Keratinocyte (primary cell): ENCODE results near the gene SYPL1. TPM values are rescaled to one million over a fixed set of nuclear protein-coding genes. Genes with fewer than 3 reads are reported as not detected.

Source experiments
- DNase-seq: peaks from one replicate; pipeline ENCODE4 v3.0.0-alpha.2; 2011; ENCODE audit warnings: low read depth, missing footprints, low spot score
- FAIRE-seq: peaks from 2 replicates; lab custom pipeline; 2011; peaks lifted over from hg19 to GRCh38; lab: Jason Lieb, UNC
- H2AFZ ChIP-seq: 2 replicates; pipeline ENCODE4 v1.6.0; 2012; ENCODE audit warnings: low read length, control low read depth, inconsistent platforms; ENCODE audit not compliant: control insufficient read depth
- H3K27ac ChIP-seq: 2 replicates; pipeline ENCODE4 v1.5.1; 2011; ENCODE audit warnings: low read length; ENCODE audit not compliant: control insufficient read depth, insufficient read depth
- H3K27me3 ChIP-seq: 3 replicates; pipeline ENCODE4 v1.6.0; 2011; ENCODE audit warnings: low read length; ENCODE audit not compliant: control insufficient read depth, insufficient read depth; ENCODE audit errors: extremely low read depth
- H3K36me3 ChIP-seq, 2 experiments: 2 replicates in 1 of 2; 3 replicates in 1 of 2; pipeline ENCODE4 v1.5.1; 2011; ENCODE audit warnings: low read length in 2 of 2, mild to moderate bottlenecking in 1 of 2; ENCODE audit not compliant: control insufficient read depth in 2 of 2, insufficient read depth in 2 of 2; ENCODE audit errors: extremely low read depth in 1 of 2
- H3K4me1 ChIP-seq: 3 replicates; pipeline ENCODE4 v1.5.1; 2011; ENCODE audit warnings: low read length; ENCODE audit not compliant: control insufficient read depth, insufficient read depth; ENCODE audit errors: extremely low read depth
- H3K4me2 ChIP-seq: 3 replicates; pipeline ENCODE4 v1.6.0; 2011; ENCODE audit warnings: low read depth, low read length; ENCODE audit not compliant: control insufficient read depth, insufficient read depth; ENCODE audit errors: extremely low read depth
- H3K4me3 ChIP-seq, 3 experiments: fragments of 200-600 bp in 1 of 3; sonication (generic) in 1 of 3; 2 replicates in 2 of 3; 3 replicates in 1 of 3; pipeline ENCODE4 v1.5.1; 2011 to 2016; ENCODE audit warnings: low read length in 3 of 3, mild to moderate bottlenecking in 3 of 3, control low read depth in 2 of 3, inconsistent platforms in 1 of 3, low read depth in 1 of 3, mixed read lengths in 1 of 3, mixed run types in 1 of 3, moderate library complexity in 1 of 3; ENCODE audit not compliant: control insufficient read depth in 2 of 3, insufficient read depth in 2 of 3; ENCODE audit errors: extremely low read depth in 1 of 3
- H3K79me2 ChIP-seq: 2 replicates; pipeline ENCODE4 v1.6.0; 2012; ENCODE audit warnings: low read length; ENCODE audit not compliant: control insufficient read depth, insufficient read depth
- H3K9ac ChIP-seq: 3 replicates; pipeline ENCODE4 v1.6.0; 2011; ENCODE audit warnings: low read length; ENCODE audit not compliant: control insufficient read depth, insufficient read depth; ENCODE audit errors: extremely low read depth
- H3K9me1 ChIP-seq: 3 replicates; pipeline ENCODE4 v1.6.0; 2011; ENCODE audit warnings: low read length; ENCODE audit not compliant: control insufficient read depth, insufficient read depth; ENCODE audit errors: extremely low read depth
- H3K9me3 ChIP-seq: 2 replicates; pipeline ENCODE4 v1.5.1; 2012; ENCODE audit warnings: low read depth, low read length; ENCODE audit not compliant: control insufficient read depth
- H4K20me1 ChIP-seq: 3 replicates; pipeline ENCODE4 v1.6.0; 2011; ENCODE audit warnings: low read length; ENCODE audit not compliant: control insufficient read depth, insufficient read depth; ENCODE audit errors: extremely low read depth
- EZH2 ChIP-seq: IDR thresholded peaks from one replicate; pipeline ENCODE4 v1.6.1; 2012; ENCODE audit warnings: inconsistent platforms, mild to moderate bottlenecking, low read length, moderate library complexity
- dilution Hi-C: fragments of 300-500 bp; cut with MboI; formaldehyde crosslinking; loops from one replicate; pipeline ENCODE4 v1.7.0; 2020; ENCODE audit warnings: low sequenced_read_pairs; ENCODE audit not compliant: extremely low pct_ligation_motif_present
- polyA plus RNA-seq, 5 experiments: library from polyadenylated mRNA; depleted of rRNA in 3 of 5; stranded (reverse) in 3 of 5; stranded (forward) in 1 of 5; unstranded in 1 of 5; fragments of >200 nt; gene quantifications; 1 replicate in 1 of 5; 2 replicates in 3 of 5; 3 replicates in 1 of 5; pipeline versions ENCODE4 v1.2.1 to v1.2.3, GENCODE V29; 2011 to 2012; ENCODE audit warnings: missing spikeins in 2 of 5, low read depth in 1 of 5, low replicate concordance in 1 of 5
- TF ChIP-seq, protein P1 (sequence below), 3 experiments: IDR thresholded peaks in 1 of 3; conservative IDR thresholded peaks in 1 of 3; optimal IDR thresholded peaks in 1 of 3; 2 replicates in 2 of 3; 3 replicates in 1 of 3; pipeline versions ENCODE3 to v1.5.1; 2011; ENCODE audit warnings: low read length in 3 of 3, mild to moderate bottlenecking in 3 of 3, moderate library complexity in 2 of 3, control low read depth in 1 of 3, inconsistent platforms in 1 of 3; ENCODE audit not compliant: insufficient read depth in 2 of 3; ENCODE audit errors: extremely low read depth in 1 of 3

SYPL1 gene
- polyA plus RNA-seq, 1 donor (not counting 4 experiments of a cell fraction or from before 2014, with no cell fraction given), result 254 TPM

DNA sequence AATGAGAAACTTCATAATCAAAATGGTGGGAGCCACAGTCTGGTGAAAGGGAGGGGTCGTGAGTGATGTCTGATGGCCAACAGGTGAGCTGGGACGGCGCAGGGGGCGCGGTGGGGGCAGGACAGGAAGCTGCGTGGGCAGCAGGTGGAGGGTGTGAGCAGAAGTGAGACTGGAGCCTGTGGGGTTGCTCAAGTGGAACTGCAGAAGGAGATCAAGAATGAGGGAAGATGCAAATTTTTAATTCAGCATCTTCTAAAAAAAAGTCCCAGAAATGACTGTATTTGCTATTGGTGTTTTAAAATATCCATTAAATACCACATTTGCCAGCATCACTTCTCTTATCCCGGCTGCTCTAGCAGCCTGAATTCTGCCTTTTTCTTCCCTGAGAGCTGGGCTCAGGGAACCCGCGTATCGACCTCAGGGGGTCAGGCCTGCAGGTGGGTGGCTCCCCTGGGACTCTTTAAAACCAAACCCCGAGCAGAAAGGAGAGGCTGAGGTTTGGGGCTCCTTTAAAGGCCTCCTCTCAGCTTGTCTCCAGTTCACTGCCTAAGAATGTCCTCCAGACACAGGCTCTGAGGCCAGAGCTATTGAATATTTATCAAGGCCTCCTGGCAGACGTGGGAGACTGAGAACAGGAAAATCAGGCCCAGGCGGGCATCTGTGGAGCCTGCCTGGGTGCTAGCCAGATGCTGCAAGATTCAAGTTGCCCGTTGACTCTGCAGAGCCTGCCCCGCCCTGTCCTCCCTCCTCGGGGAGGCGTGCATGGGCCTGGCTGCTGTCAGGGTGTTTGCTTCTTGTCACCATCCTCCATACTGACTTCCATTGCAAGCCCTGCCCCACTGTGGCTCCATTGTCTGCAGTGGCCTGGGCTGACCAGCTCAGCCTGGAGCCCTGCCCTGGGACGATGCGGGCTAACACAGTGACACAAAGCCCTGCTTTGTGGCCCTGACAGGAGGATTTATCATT, 53.9 kb downstream of the SYPL1 start:
- no peaks in the 10 kb centered on the region for H4K20me1 ChIP-seq
- no peaks in the 10 kb centered on the region for H3K79me2 ChIP-seq
- no peaks in the 10 kb centered on the region for H3K27me3 ChIP-seq
- no peaks in the 10 kb centered on the region for H3K36me3 ChIP-seq
- no peak for DNase-seq
- no peak overlapping the region for H2AFZ ChIP-seq
- peak overlapping the region; percentile 30 for H3K9ac ChIP-seq
- dilution Hi-C loops, result no loop called here
- H3K9me1 ChIP-seq, result no peaks in the 10 kb centered on the region
- H3K4me1 ChIP-seq, result peaks cover 57% of the 10 kb centered on the region
- FAIRE-seq, result peak; percentile 86
- TF ChIP-seq EZH2, result no peak
- TF ChIP-seq, protein P1, sequence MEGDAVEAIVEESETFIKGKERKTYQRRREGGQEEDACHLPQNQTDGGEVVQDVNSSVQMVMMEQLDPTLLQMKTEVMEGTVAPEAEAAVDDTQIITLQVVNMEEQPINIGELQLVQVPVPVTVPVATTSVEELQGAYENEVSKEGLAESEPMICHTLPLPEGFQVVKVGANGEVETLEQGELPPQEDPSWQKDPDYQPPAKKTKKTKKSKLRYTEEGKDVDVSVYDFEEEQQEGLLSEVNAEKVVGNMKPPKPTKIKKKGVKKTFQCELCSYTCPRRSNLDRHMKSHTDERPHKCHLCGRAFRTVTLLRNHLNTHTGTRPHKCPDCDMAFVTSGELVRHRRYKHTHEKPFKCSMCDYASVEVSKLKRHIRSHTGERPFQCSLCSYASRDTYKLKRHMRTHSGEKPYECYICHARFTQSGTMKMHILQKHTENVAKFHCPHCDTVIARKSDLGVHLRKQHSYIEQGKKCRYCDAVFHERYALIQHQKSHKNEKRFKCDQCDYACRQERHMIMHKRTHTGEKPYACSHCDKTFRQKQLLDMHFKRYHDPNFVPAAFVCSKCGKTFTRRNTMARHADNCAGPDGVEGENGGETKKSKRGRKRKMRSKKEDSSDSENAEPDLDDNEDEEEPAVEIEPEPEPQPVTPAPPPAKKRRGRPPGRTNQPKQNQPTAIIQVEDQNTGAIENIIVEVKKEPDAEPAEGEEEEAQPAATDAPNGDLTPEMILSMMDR (optimal IDR thresholded peaks at IDR 0.05 in 1 of 3, IDR thresholded peaks at IDR 0.05 in 1 of 3, conservative IDR thresholded peaks at IDR 0.05 in 1 of 3; ENCODE audit: extremely low read depth in 1 of 3, insufficient read depth in 2 of 3, low read length in 3 of 3), result no peak
- peak overlapping the region; percentile 55 for H3K27ac ChIP-seq
- no peak overlapping the region for H3K4me3 ChIP-seq
- peak overlapping the region; percentile 37 for H3K4me2 ChIP-seq
- H3K9me3 ChIP-seq, result no peaks in the 10 kb centered on the region

DNA sequence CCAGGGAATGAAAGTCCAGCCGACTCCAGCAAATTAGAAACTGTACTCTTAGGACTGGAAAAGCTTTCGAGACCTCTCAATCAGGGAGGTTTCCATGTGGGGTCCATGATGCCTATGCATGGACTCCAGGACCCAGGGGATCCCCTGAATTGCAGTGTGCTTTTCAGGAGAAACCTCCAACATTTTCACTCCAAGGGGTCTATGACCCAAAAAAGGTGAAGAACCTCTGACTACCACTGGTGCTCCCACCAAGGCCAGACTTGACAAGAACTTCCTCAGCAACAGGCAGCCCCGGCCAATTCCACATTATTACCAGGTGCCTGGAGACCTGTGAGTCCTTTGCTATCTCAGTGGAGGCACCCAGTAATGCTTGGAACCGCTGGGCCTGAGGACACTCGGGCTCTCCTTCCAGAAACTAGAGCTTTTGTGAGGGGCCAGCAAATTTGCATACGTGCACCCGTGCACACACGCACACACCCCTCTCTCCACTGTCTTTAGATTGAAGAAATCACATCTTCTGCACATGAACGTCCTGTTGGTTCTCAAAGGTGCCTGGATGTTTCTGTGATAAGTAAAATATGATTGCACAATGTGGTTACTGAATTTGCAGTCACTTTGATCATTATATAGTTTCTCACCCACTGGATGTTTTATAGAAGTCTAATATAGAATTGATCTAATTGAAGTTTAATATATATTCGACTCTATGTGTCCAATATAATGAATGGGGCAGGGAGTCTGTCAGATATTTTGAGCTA, 54.7 kb downstream of the SYPL1 start:
- Histone ChIP-seq H3K4me3 (no peak overlapping the region), H3K4me2 (no peak overlapping the region), H3K79me2 (no peaks in the 10 kb centered on the region), H3K9ac (no peak overlapping the region), H3K4me1 (peaks cover 49% of the 10 kb centered on the region), H4K20me1 (no peaks in the 10 kb centered on the region), H3K36me3 (no peaks in the 10 kb centered on the region), H2AFZ (peak overlapping the region; percentile 59), H3K27ac (no peak overlapping the region), H3K27me3 (no peaks in the 10 kb centered on the region), H3K9me3 (no peaks in the 10 kb centered on the region), H3K9me1 (no peaks in the 10 kb centered on the region)
- no peak for FAIRE-seq
- dilution Hi-C loops, result no loop called here
- no peak for TF ChIP-seq EZH2
- TF ChIP-seq, protein P1 (optimal IDR thresholded peaks at IDR 0.05 in 1 of 3, IDR thresholded peaks at IDR 0.05 in 1 of 3, conservative IDR thresholded peaks at IDR 0.05 in 1 of 3; ENCODE audit: extremely low read depth in 1 of 3, insufficient read depth in 2 of 3, low read length in 3 of 3), result no peak
- DNase-seq, result no peak
